NOMO-1 treated with dmso at 0.1 percent for 144 hours (cell line): ENCODE measurements around the gene TRAF4.
A peak's percentile ranks its signal among the peaks of the same experiment; 100 is the strongest.
"Not testable (repeated sequence)": the region's sequence is repeated elsewhere in the genome, so short reads cannot be mapped to it uniquely, and the experiment has no call there.

Experiments used
- DNase-seq: peaks from one replicate; lab custom pipeline; 2025; ENCODE audit not compliant: unreplicated experiment; lab: John Stamatoyannopoulos, UW

TRAF4 gene

GRCh38 chr17:28728364-28729200 is 15.2 kb upstream of the TRAF4 start, which contains the start of gene NEK8:
Gene NEK8 (plus strand): TSS chr17:28728788. CDS start chr17:28728814, 26 bp downstream.
- DNase-seq: peak; percentile 97

- DNase-seq: no peak
Measured at GRCh38 chr17:28729950-28730330, 13.9 kb upstream of the TRAF4 start.

- DNase-seq: no peak
Measured at GRCh38 chr17:28733346-28733745, 10.5 kb upstream of the TRAF4 start.

DNA sequence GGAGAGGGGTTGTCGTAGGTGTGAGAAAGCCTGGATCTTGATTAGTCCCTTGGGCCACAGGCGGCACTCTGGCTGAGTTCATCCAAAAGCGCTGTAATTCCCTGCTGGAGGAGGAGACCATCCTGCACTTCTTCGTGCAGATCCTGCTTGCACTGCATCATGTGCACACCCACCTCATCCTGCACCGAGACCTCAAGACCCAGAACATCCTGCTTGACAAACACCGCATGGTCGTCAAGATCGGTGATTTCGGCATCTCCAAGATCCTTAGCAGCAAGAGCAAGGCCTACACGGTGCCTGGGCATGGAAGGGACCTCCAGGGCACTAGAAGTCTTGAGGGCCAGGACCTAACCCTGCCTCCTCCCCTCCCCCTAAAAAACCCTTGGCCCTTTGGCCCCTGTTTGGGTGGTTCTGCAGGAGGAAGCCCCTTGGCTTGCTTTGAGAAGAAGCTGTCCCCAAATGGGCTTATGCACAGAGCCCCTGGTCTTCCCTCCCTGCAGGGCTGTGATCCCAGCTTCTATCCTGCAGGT is 9.0 kb upstream of the TRAF4 start:
- DNase-seq: no peak

- no peak for DNase-seq
Measured at GRCh38 chr17:28735242-28735722, 8.5 kb upstream of the TRAF4 start.

GRCh38 chr17:28735913-28736769 is 7.7 kb upstream of the TRAF4 start:
- not testable (repeated sequence) for DNase-seq

- DNase-seq: no peak
Measured at GRCh38 chr17:28737316-28737715, 6.5 kb upstream of the TRAF4 start.

DNA sequence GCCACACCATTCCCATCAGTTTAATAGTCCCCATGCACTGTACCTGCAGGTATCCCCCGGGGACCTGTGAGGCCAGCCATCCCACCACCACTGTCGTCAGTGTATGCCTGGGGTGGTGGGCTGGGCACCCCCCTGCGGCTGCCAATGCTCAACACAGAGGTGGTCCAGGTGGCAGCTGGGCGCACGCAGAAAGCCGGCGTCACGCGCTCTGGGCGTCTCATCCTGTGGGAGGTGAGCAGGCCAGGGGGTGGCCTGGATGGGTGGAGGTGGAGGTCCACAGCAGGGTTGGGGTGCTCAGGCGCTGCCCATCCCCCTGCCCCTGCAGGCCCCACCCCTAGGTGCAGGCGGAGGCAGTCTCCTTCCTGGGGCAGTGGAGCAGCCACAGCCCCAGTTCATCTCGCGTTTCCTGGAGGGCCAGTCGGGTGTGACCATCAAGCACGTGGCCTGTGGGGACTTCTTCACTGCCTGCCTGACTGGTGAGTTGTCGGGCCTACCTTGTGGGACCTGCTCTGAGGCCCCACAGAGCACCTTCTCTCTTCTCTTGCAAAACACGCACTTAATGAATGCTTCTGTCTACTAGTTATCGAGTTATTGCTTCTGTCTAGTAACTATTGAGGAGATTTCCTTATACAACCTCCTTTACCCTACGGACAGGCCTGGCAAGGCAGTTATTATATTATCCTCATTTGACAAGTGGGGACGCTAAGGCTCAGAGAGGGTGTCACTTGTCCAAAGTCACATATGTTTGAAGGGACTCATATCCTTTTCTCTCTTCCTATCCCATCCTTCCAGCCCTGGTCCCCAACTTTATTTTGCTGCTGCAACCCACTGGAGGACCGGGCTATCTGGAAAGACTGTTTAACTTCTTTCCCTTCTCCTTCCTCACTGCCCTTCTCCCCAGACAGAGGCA is 5.8 kb upstream of the TRAF4 start:
- no peak for DNase-seq

- DNase-seq: no peak
Measured at GRCh38 chr17:28738680-28739384, 5.0 kb upstream of the TRAF4 start.

GRCh38 chr17:28740406-28741357 is 3.1 kb upstream of the TRAF4 start:
- DNase-seq: no peak

GRCh38 chr17:28741358-28742349 is 2.2 kb upstream of the TRAF4 start:
- peak; percentile 73 for DNase-seq

DNA sequence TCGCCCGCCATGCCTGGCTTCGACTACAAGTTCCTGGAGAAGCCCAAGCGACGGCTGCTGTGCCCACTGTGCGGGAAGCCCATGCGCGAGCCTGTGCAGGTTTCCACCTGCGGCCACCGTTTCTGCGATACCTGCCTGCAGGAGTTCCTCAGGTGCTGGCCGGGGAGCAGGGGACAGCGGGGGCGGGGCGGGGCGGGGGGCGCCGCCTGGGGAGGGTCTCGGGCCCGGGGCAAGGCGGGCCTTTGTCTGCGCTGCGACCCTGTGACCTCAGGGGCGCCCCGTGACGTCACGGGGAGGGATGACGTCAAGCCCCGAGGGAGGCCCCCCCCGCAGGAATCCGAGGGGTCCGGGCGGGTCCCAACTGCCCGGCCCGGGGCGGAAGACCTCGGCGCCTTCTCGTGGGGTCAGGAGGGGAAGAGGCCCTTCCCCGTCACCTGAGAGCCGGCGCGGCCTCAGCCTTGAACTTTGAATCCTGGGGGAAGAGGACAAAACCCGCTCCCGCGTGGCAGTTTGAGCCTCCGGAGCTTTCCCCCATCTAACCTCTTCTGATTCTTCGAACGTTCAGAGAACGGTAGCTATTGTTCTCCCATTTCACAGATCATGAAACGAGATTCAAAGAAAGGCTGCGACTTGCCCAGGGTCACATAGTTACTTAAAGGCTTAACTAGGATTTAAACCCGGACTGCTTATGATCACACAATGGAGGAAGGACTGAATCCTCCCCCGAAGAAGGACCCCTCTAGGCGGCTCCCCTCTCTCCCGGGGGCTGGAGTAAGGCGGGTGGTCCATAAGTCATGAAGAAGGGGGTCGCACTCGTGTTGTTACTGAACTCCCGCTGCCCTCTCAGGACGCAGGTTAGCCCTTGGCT is 527 bp downstream of the TRAF4 start:
- no peak for DNase-seq

DNA sequence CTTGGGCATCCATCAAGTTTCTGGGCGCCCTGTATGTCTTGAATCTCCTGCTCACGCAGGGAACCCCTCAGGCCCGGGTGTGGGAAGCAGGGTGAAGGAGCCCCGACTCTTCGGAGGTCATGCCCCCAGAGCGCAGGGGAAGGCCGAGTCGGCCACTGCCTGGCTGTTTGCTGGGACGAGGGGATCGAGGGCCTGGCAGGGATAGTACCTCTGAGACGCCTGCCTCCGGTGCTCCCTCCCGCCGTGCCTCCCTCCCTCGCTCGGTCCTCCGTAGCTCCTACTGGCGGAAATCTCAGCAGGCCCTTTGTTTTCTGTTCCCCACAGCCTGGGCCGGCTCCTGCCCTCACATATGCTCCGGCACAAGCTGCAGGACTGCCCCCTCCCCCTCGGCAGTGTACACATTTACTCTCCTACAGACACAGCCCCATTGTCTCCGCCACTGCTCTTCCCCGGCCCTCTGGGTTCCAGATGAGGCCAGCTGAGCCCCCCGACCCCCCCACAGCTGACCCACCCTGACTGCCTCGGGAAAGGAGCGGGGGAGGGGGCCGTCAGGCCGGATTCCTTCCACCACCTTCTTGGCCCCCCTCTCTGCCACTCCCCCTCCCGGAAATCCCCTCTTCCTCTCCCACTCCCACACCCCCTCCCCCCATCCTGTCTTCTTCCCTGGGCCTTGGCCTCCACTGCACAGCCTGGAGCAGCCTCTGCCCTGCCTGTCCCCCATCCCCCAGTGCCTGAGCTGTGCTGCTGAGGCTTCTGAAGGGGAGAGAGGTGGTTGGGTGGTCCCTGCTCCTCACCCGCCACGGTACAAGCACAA is 1.4 kb downstream of the TRAF4 start:
- no peak for DNase-seq

DNA sequence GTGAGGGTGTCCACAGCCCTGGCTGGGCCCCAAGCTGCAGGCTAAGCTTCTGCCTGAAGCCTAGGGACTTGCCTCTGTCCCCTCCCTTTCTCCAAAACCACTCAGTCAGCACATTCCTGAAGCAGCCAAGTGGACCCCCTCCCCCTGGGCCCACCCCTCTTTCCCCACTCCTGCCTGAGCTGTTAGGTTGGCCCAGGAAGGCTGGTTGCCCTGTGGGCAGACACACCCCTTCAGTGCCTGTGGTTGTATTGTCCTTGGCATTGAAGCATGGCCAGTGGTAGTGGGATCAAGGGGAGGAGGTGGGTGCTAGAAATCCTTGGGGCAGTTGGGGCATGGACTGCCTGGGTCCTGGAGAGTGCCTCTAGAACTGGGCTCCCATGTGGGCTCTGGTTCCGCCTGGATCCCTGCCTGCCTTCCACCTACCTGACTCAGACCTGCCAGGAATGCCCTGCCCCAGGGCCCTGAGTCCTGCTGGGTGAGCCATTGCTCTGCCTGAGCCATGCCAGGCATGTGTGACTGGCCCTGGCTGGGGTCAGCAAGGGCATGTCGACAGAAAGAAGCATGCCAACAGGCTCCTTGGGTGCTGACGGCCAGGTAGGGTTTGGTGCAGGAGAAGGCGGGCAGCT is 2.1 kb downstream of the TRAF4 start:
- no peak for DNase-seq

DNA sequence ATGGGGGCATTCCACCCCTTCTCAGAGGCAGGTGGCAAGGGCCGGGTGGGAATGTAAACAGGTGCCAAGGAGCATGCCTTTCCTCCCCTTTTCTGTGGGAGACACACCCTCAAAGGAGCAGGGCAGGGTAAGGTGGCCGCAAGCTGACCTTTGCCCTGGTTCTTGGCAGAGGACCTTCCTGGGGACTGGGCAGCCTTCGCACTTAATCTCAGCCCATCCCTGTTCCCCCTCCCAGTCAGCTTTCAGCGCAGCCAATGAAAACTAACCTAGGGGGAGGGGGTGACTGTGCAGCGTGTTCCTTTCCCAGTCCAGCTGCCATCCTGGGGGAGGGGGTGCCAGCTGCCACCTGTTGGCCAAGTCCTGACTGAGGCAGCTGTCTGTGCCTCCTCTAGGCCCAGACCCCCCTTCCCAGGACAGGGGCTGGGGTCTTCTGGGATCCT is 2.8 kb downstream of the TRAF4 start:
- DNase-seq: no peak
